ENCODE results near the gene BLOC1S4. TPM values are rescaled to one million over a fixed set of nuclear protein-coding genes. Genes with fewer than 3 reads are reported as not detected.

Gene BLOC1S4
- total and polyA plus RNA-seq, 7 experiments from 2014 or later, result 18.7 to 80.3 (median 44.5) TPM

DNA sequence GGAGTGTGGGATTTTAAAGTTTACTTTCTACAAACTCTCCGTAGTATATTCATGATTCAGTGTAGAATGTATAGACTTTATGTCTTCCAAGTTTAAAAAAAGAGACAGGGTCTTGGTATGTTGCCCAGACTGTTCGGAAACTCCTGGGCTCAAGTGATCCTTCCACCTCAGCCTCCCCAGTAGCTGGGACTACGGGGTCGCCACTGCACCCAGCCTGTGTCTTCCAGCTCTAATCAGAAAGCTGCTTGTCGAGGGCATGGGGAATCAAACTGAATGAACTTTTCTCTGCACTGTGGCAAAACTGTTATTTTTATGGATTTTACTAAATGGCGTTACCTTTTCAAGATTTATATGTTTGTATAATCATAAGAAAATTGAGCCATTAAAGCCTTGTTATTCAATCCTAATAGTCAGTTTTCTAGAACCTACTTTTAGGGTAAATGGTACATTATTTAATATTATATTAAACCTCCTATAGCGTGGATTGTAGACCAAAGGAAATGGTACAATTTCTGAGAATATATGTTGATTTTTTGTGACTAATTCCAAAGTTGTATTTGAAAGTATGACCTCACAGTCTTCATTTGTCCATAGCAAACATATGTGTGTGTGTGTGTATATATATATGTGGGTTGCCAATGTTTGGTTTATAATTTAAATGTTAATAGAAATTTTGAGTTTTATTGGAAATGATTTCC, 1.1 kb downstream of the BLOC1S4 start:
- Histone ChIP-seq H3K27me3 (ENCODE audit: control insufficient read depth in 2 of 2, insufficient read depth in 2 of 2, low read length in 2 of 2) (no peaks in the 10 kb centered on the region), H3K36me3 (ENCODE audit: control insufficient read depth in 2 of 3, insufficient read depth in 3 of 3, low read length in 3 of 3) (no peaks in the 10 kb centered on the region), H3K27ac (ENCODE audit: low read depth, low read length) (peak overlapping the region; percentile 90), H3K4me1 (ENCODE audit: control insufficient read depth in 2 of 2, insufficient read depth in 2 of 2, low read length in 2 of 2) (peaks cover 19 to 20% of the 10 kb centered on the region in 2 donors), H3K4me3 (ENCODE audit: low read length) (peak overlapping the region; percentile 86), H3K9me3 (ENCODE audit: control insufficient read depth in 2 of 3, low read length in 3 of 3) (no peaks in the 10 kb centered on the region)
- ChIA-PET POLR2A (interaction anchor here (0.7 to 23.6 kb wide), 24 partner anchors 9 to 351 kb away, joined by 3 to 696 read pairs (median 6); partner anchors contain the start of genes GRPEL1, KIAA0232, MRFAP1 and S100P), CTCF (interaction anchor here (0.5 to 8.4 kb wide), 15 partner anchors 9 to 356 kb away, joined by 3 to 156 read pairs (median 4); partner anchors contain the start of gene GRPEL1)
- H3K9me3 Mint-ChIP-seq, result peaks cover 0 to 5% (median 0%) of the 10 kb centered on the region in 11 donors
- intact Hi-C loops (cut with micrococcal nuclease), result loop anchor here (1.0 to 5.0 kb wide), 15 partner anchors 8 to 351 kb away; partner anchors contain the start of genes GRPEL1 (in 2 of the 2), MRFAP1 (in 2 of the 2), TBC1D14 (in 2 of the 2) and KIAA0232 (in 1 of the 2)
- H3K36me3 Mint-ChIP-seq, result peaks cover 0 to 11% (median 4%) of the 10 kb centered on the region in 5 donors
- H3K4me1 Mint-ChIP-seq, result peaks cover 22 to 51% (median 34%) of the 10 kb centered on the region in 7 donors
- DNase-seq, result no peak
- H3K27me3 Mint-ChIP-seq, result peaks cover 0 to 5% (median 0%) of the 10 kb centered on the region in 5 donors
- peak overlapping the region; percentile 83 to 100 (median 97) for H3K27ac Mint-ChIP-seq
- peak overlapping the region; percentile 86 to 99 (median 94) for H3K4me3 Mint-ChIP-seq
- ATAC-seq, result no peak

DNA sequence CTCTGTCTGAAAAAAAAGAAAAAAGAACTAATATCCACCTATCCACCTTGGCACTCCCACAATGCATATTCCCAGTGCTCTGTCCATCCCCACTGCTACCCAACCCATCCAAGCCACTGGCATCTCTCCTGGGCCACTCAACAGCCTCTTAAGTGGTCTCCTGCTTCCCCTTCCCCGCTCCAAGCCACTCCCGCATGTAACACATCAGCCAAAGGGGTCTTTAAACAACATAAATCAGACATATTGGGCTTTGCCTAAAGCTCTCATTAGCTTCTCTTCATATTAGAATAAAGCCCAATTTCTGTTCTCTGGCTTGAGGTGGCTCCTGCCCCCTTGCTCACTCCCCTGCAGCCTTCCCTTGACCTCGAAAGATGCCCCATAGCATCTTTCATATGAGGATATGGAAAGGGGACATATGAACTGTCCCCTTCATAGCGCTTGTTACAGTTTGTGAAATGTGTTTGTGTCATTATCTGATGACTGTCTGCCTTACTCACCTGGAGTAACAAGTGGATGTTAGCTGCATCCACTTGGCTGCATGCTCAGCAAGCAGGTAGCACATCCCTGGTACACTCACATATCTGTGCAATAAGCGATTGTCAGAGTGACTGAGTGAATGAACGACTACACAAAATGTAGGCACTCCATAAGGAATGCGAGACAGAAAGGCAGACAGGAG, 3.1 kb downstream of the BLOC1S4 start:
- DNase-seq, result no peak
- H3K4me1 Mint-ChIP-seq, result peaks cover 22 to 51% (median 34%) of the 10 kb centered on the region in 7 donors
- H3K9me3 Mint-ChIP-seq, result peaks cover 0 to 5% (median 0%) of the 10 kb centered on the region in 11 donors
- Histone ChIP-seq H3K4me3 (ENCODE audit: low read length) (no peak overlapping the region), H3K27ac (ENCODE audit: low read depth, low read length) (peak overlapping the region; percentile 26), H3K36me3 (ENCODE audit: control insufficient read depth in 2 of 3, insufficient read depth in 3 of 3, low read length in 3 of 3) (no peaks in the 10 kb centered on the region), H3K27me3 (ENCODE audit: control insufficient read depth in 2 of 2, insufficient read depth in 2 of 2, low read length in 2 of 2) (no peaks in the 10 kb centered on the region), H3K4me1 (ENCODE audit: control insufficient read depth in 2 of 2, insufficient read depth in 2 of 2, low read length in 2 of 2) (peaks cover 19 to 20% of the 10 kb centered on the region in 2 donors), H3K9me3 (ENCODE audit: control insufficient read depth in 2 of 3, low read length in 3 of 3) (no peaks in the 10 kb centered on the region)
- ATAC-seq, result no peak
- H3K27me3 Mint-ChIP-seq, result peaks cover 0 to 4% (median 0%) of the 10 kb centered on the region in 5 donors
- peak overlapping the region; percentile 4 to 67 (median 37) for H3K4me3 Mint-ChIP-seq
- intact Hi-C loops (cut with micrococcal nuclease), result loop anchor here in 1 of 2 donors (5.0 kb wide), 1 partner anchor 253 kb away; no protein-coding TSS in a partner anchor
- peak overlapping the region in 8 of 9 donors; percentile 0 to 89 (median 27) for H3K27ac Mint-ChIP-seq
- ChIA-PET CTCF (interaction anchor here (0.7 to 8.4 kb wide), 10 partner anchors 9 to 351 kb away, joined by 3 to 156 read pairs (median 6); partner anchors contain the start of genes GRPEL1 and MRFAP1L1), POLR2A (interaction anchor here (0.6 to 23.6 kb wide), 8 partner anchors 9 to 350 kb away, joined by 3 to 696 read pairs (median 24); partner anchors contain the start of genes KIAA0232, MRFAP1, MRFAP1L1 and S100P)
- H3K36me3 Mint-ChIP-seq, result peaks cover 0 to 7% (median 4%) of the 10 kb centered on the region in 5 donors

GRCh38 chr4:6719611-6720179, 3.7 kb downstream of the BLOC1S4 start:
- H3K4me1 ChIP-seq (ENCODE audit: control insufficient read depth in 2 of 2, insufficient read depth in 2 of 2, low read length in 2 of 2), result peaks cover 19 to 20% of the 10 kb centered on the region in 2 donors
- no peak for ATAC-seq
- Mint-ChIP-seq H3K4me1 (peaks cover 22 to 51% (median 34%) of the 10 kb centered on the region in 7 donors), H3K27ac (peak overlapping the region in 5 of 9 donors; percentile 12 to 82 (median 51)), H3K9me3 (peaks cover 0 to 5% (median 0%) of the 10 kb centered on the region in 11 donors), H3K36me3 (peaks cover 0 to 7% (median 4%) of the 10 kb centered on the region in 5 donors), H3K4me3 (peak overlapping the region in 2 of 10 donors; percentile 40 to 59), H3K27me3 (peaks cover 0 to 4% (median 0%) of the 10 kb centered on the region in 5 donors)
- H3K36me3 ChIP-seq (ENCODE audit: control insufficient read depth in 2 of 3, insufficient read depth in 3 of 3, low read length in 3 of 3), result no peaks in the 10 kb centered on the region
- peak overlapping the region; percentile 26 for H3K27ac ChIP-seq (ENCODE audit: low read depth, low read length)
- H3K9me3 ChIP-seq (ENCODE audit: control insufficient read depth in 2 of 3, low read length in 3 of 3), result no peaks in the 10 kb centered on the region
- no peak for DNase-seq
- H3K4me3 ChIP-seq (ENCODE audit: low read length), result no peak overlapping the region
- H3K27me3 ChIP-seq (ENCODE audit: control insufficient read depth in 2 of 2, insufficient read depth in 2 of 2, low read length in 2 of 2), result no peaks in the 10 kb centered on the region
- ChIA-PET POLR2A (interaction anchor here (0.6 to 23.6 kb wide), 9 partner anchors 12 to 351 kb away, joined by 3 to 696 read pairs (median 6); partner anchors contain the start of genes MRFAP1 and S100P), CTCF (interaction anchor here (0.7 to 8.4 kb wide), 14 partner anchors 10 to 362 kb away, joined by 3 to 156 read pairs (median 5); partner anchors contain the start of genes GRPEL1 and MRFAP1L1)
- intact Hi-C loops (cut with micrococcal nuclease), result loop anchor here (1.0 to 5.0 kb wide), 5 partner anchors 63 to 363 kb away; partner anchors contain the start of gene KIAA0232 (in 1 of the 2)

GRCh38 chr4:6720202-6720699, 4.3 kb downstream of the BLOC1S4 start:
- CTCF ChIA-PET, result interaction anchor here (0.7 to 8.4 kb wide), 14 partner anchors 11 to 362 kb away, joined by 3 to 156 read pairs (median 5); partner anchors contain the start of genes GRPEL1 and MRFAP1L1
- ATAC-seq (peak; percentile 63), DNase-seq (peak; percentile 49 to 89 (median 72))
- peaks cover 0 to 4% (median 0%) of the 10 kb centered on the region in 5 donors for H3K27me3 Mint-ChIP-seq
- Histone ChIP-seq H3K4me1 (ENCODE audit: control insufficient read depth in 2 of 2, insufficient read depth in 2 of 2, low read length in 2 of 2) (peaks cover 17 to 19% of the 10 kb centered on the region in 2 donors), H3K27ac (ENCODE audit: low read depth, low read length) (no peak overlapping the region), H3K9me3 (ENCODE audit: control insufficient read depth in 2 of 3, low read length in 3 of 3) (no peaks in the 10 kb centered on the region), H3K27me3 (ENCODE audit: control insufficient read depth in 2 of 2, insufficient read depth in 2 of 2, low read length in 2 of 2) (no peaks in the 10 kb centered on the region), H3K4me3 (ENCODE audit: low read length) (no peak overlapping the region), H3K36me3 (ENCODE audit: control insufficient read depth in 2 of 3, insufficient read depth in 3 of 3, low read length in 3 of 3) (no peaks in the 10 kb centered on the region)
- H3K9me3 Mint-ChIP-seq, result peaks cover 0 to 5% (median 0%) of the 10 kb centered on the region in 11 donors
- peak overlapping the region in 5 of 9 donors; percentile 41 to 83 (median 80) for H3K27ac Mint-ChIP-seq
- peak overlapping the region in 8 of 10 donors; percentile 34 to 70 (median 49) for H3K4me3 Mint-ChIP-seq
- POLR2A ChIA-PET, result interaction anchor here (0.6 to 23.6 kb wide), 9 partner anchors 12 to 351 kb away, joined by 3 to 696 read pairs (median 6); partner anchors contain the start of genes GRPEL1, MRFAP1 and S100P
- peaks cover 0 to 7% (median 4%) of the 10 kb centered on the region in 5 donors for H3K36me3 Mint-ChIP-seq
- intact Hi-C loops (cut with micrococcal nuclease), result loop anchor here (1.0 kb wide), 4 partner anchors 62 to 362 kb away; partner anchors contain the start of gene KIAA0232 (in 1 of the 2)
- peaks cover 22 to 46% (median 33%) of the 10 kb centered on the region in 7 donors for H3K4me1 Mint-ChIP-seq

GRCh38 chr4:6721121-6721520, 5.1 kb downstream of the BLOC1S4 start:
- Mint-ChIP-seq H3K9me3 (peaks cover 0 to 1% (median 0%) of the 10 kb centered on the region in 11 donors), H3K27me3 (no peaks in the 10 kb centered on the region), H3K36me3 (peaks cover 0 to 7% (median 4%) of the 10 kb centered on the region in 5 donors), H3K27ac (peak overlapping the region in 5 of 9 donors; percentile 4 to 80 (median 23)), H3K4me1 (peaks cover 16 to 38% (median 25%) of the 10 kb centered on the region in 7 donors), H3K4me3 (no peak overlapping the region)
- CTCF ChIA-PET, result interaction anchor here (0.7 to 8.4 kb wide), 4 partner anchors 153 to 361 kb away, joined by 3 to 156 read pairs (median 28); partner anchors contain the start of gene GRPEL1
- ATAC-seq, result no peak
- Histone ChIP-seq H3K27ac (ENCODE audit: low read depth, low read length) (no peak overlapping the region), H3K36me3 (ENCODE audit: control insufficient read depth in 2 of 3, insufficient read depth in 3 of 3, low read length in 3 of 3) (no peaks in the 10 kb centered on the region), H3K4me1 (ENCODE audit: control insufficient read depth in 2 of 2, insufficient read depth in 2 of 2, low read length in 2 of 2) (peaks cover 12 to 14% of the 10 kb centered on the region in 2 donors), H3K4me3 (ENCODE audit: low read length) (no peak overlapping the region), H3K27me3 (ENCODE audit: control insufficient read depth in 2 of 2, insufficient read depth in 2 of 2, low read length in 2 of 2) (no peaks in the 10 kb centered on the region), H3K9me3 (ENCODE audit: control insufficient read depth in 2 of 3, low read length in 3 of 3) (no peaks in the 10 kb centered on the region)
- DNase-seq, result no peak
- intact Hi-C loops (cut with micrococcal nuclease), result no loop called here
- POLR2A ChIA-PET, result interaction anchor here (2.2 to 3.8 kb wide), 2 partner anchors 152 to 350 kb away, joined by 6 to 24 read pairs; no protein-coding TSS in a partner anchor

Data from naive thymus-derived CD4-positive, alpha-beta T cell (primary cell).